GM12875 (cell line): Measurements from ENCODE around the gene FBLN2.

Experiments used
- H3K4me3 ChIP-seq: one replicate; pipeline ENCODE4 v1.5.1; 2011; ENCODE audit warnings: low read depth, low read length, control low read depth
- CTCF ChIP-seq: IDR thresholded peaks from 2 replicates; pipeline ENCODE4 v1.5.1; 2011; ENCODE audit warnings: low read depth, mild to moderate bottlenecking, control low read depth, inconsistent platforms, low read length, moderate library complexity, borderline replicate concordance; ENCODE audit not compliant: insufficient read depth

FBLN2 gene

GRCh38 chr3:13622356-13622755 is 73.4 kb downstream of the FBLN2 start:
- no peak overlapping the region for H3K4me3 ChIP-seq
- TF ChIP-seq CTCF: no peak

- no peak overlapping the region for H3K4me3 ChIP-seq
- TF ChIP-seq CTCF: no peak
Measured at GRCh38 chr3:13623101-13623654, 74.3 kb downstream of the FBLN2 start.

GRCh38 chr3:13624021-13624420 is 75.1 kb downstream of the FBLN2 start:
- no peak for TF ChIP-seq CTCF
- no peak overlapping the region for H3K4me3 ChIP-seq

- H3K4me3 ChIP-seq: no peak overlapping the region
- no peak for TF ChIP-seq CTCF
Measured at GRCh38 chr3:13624671-13625125, 75.8 kb downstream of the FBLN2 start.

- no peak overlapping the region for H3K4me3 ChIP-seq
- TF ChIP-seq CTCF: no peak
Measured at GRCh38 chr3:13626396-13626795, 77.5 kb downstream of the FBLN2 start.

GRCh38 chr3:13626915-13627460 is 78.1 kb downstream of the FBLN2 start:
- no peak for TF ChIP-seq CTCF
- H3K4me3 ChIP-seq: no peak overlapping the region

DNA sequence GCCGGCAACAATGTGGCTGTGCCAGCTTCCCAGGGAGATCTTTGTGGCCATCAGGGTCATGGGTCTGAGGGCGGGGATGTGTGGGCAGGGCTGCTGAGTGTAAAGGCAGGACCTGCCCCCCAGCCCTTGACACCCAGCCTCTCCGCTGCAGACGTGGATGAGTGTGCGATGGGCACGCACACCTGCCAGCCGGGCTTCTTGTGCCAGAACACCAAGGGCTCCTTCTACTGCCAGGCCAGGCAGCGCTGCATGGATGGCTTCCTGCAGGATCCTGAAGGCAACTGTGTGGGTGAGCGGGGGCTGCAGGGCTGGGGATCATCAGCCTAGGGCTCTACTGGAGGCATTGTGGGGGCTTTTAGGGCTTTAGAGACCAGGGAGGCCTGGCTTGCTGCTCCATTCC is 78.8 kb downstream of the FBLN2 start:
- TF ChIP-seq CTCF: no peak
- no peak overlapping the region for H3K4me3 ChIP-seq
